Measurements from ENCODE around the gene KLHL28. TPM values are rescaled to one million over a fixed set of nuclear protein-coding genes. Genes with fewer than 3 reads are reported as not detected.

KLHL28 gene
- total RNA-seq, 2 donors from 2014 or later: 6.4 to 8.5 TPM

GRCh38 chr14:44951051-44951450 lies 10.7 kb downstream of the KLHL28 start:
- H3K27ac ChIP-seq: no peak overlapping the region
- no peak overlapping the region for H3K4me3 ChIP-seq
- H3K36me3 ChIP-seq: peaks cover 7% of the 10 kb centered on the region
- no peak for DNase-seq (ENCODE audit: low spot score)
- no peak for TF ChIP-seq CTCF (IDR thresholded peaks at IDR 0.05)
- peaks cover 0 to 7% of the 10 kb centered on the region in 2 donors for H3K4me1 ChIP-seq
- peaks cover 0 to 4% of the 10 kb centered on the region in 2 donors for H3K9me3 ChIP-seq
- H3K27me3 ChIP-seq: no peaks in the 10 kb centered on the region

GRCh38 chr14:44945264-44945663 lies 16.5 kb downstream of the KLHL28 start:
- H3K36me3 ChIP-seq: peaks cover 27% of the 10 kb centered on the region
- no peaks in the 10 kb centered on the region for H3K27me3 ChIP-seq
- no peak for TF ChIP-seq CTCF (IDR thresholded peaks at IDR 0.05)
- DNase-seq (ENCODE audit: low spot score): no peak
- no peaks in the 10 kb centered on the region for H3K4me1 ChIP-seq
- H3K9me3 ChIP-seq: peaks cover 0 to 4% of the 10 kb centered on the region in 2 donors
- H3K27ac ChIP-seq: no peak overlapping the region
- H3K4me3 ChIP-seq: no peak overlapping the region

- no peak for DNase-seq (ENCODE audit: low spot score)
- Histone ChIP-seq H3K9me3 (peaks cover 0 to 4% of the 10 kb centered on the region in 2 donors), H3K36me3 (peaks cover 27% of the 10 kb centered on the region), H3K27me3 (no peaks in the 10 kb centered on the region), H3K4me1 (no peaks in the 10 kb centered on the region), H3K4me3 (no peak overlapping the region), H3K27ac (no peak overlapping the region)
- TF ChIP-seq CTCF (IDR thresholded peaks at IDR 0.05): no peak
Observed at GRCh38 chr14:44944107-44944506, 17.6 kb downstream of the KLHL28 start.

- peaks cover 0 to 4% of the 10 kb centered on the region in 2 donors for H3K9me3 ChIP-seq
- H3K27ac ChIP-seq: no peak overlapping the region
- no peak for TF ChIP-seq CTCF (IDR thresholded peaks at IDR 0.05)
- no peaks in the 10 kb centered on the region for H3K27me3 ChIP-seq
- no peak overlapping the region for H3K4me3 ChIP-seq
- DNase-seq (ENCODE audit: low spot score): no peak
- H3K36me3 ChIP-seq: peaks cover 27% of the 10 kb centered on the region
- H3K4me1 ChIP-seq: no peaks in the 10 kb centered on the region
Observed at GRCh38 chr14:44942436-44942835, 19.3 kb downstream of the KLHL28 start.

GRCh38 chr14:44941591-44941990 lies 20.2 kb downstream of the KLHL28 start:
- H3K4me1 ChIP-seq: no peaks in the 10 kb centered on the region
- no peak overlapping the region for H3K27ac ChIP-seq
- DNase-seq (ENCODE audit: low spot score): no peak
- H3K9me3 ChIP-seq: no peaks in the 10 kb centered on the region
- H3K27me3 ChIP-seq: no peaks in the 10 kb centered on the region
- no peak overlapping the region for H3K4me3 ChIP-seq
- TF ChIP-seq CTCF (IDR thresholded peaks at IDR 0.05): no peak
- H3K36me3 ChIP-seq: peaks cover 27% of the 10 kb centered on the region

- DNase-seq (ENCODE audit: low spot score): no peak
- no peak for TF ChIP-seq CTCF (IDR thresholded peaks at IDR 0.05)
- Histone ChIP-seq H3K36me3 (peaks cover 27% of the 10 kb centered on the region), H3K4me3 (no peak overlapping the region), H3K9me3 (no peaks in the 10 kb centered on the region), H3K27ac (no peak overlapping the region), H3K4me1 (no peaks in the 10 kb centered on the region), H3K27me3 (no peaks in the 10 kb centered on the region)
Observed at GRCh38 chr14:44940944-44941343, 20.8 kb downstream of the KLHL28 start.
